MCF 10A (cell line): Measurements from ENCODE around the gene LKAAEAR1. TPM values are rescaled to one million over a fixed set of nuclear protein-coding genes. Genes with fewer than 3 reads are reported as not detected.

Experiments
- BruUV-seq: library from RNA; stranded (reverse); fragments of 400-500 nt; replicated peaks from 2 replicates; lab custom pipeline; 2021; lab: Mats Ljungman, UMichigan
- CTCF ChIA-PET: fragments of 300-600 bp; sonication (Branson Sonifier 250); formaldehyde crosslinking; extraction: SDS; loops from one replicate; lab custom pipeline; 2021; ENCODE audit warnings: antibody characterized with exemption, inconsistent platforms; lab: Yijun Ruan, JAX
- POLR2A ChIA-PET: fragments of 300-600, 350-650 bp; sonication (Branson Sonifier 250); formaldehyde crosslinking; extraction: SDS; loops from one replicate; lab custom pipeline; 2020; ENCODE audit warnings: antibody characterized with exemption, inconsistent platforms; lab: Yijun Ruan, JAX
- DNase-seq: peaks from one replicate; pipeline ENCODE4 v3.0.0-alpha.2; 2018; ENCODE audit not compliant: unreplicated experiment
- H3K27ac Mint-ChIP-seq: one replicate; pipeline ENCODE4 v1.8.0; 2022; ENCODE audit warnings: mild to moderate bottlenecking, low read depth, mixed read lengths; ENCODE audit not compliant: unreplicated experiment
- H3K27me3 Mint-ChIP-seq: one replicate; pipeline ENCODE4 v1.8.0; 2022; ENCODE audit warnings: mixed read lengths; ENCODE audit not compliant: insufficient read depth, unreplicated experiment
- H3K36me3 Mint-ChIP-seq: one replicate; pipeline ENCODE4 v1.8.0; 2022; ENCODE audit warnings: mild to moderate bottlenecking, moderate library complexity, mixed read lengths; ENCODE audit not compliant: insufficient read depth, unreplicated experiment
- H3K4me1 Mint-ChIP-seq: one replicate; pipeline ENCODE4 v1.8.0; 2022; ENCODE audit warnings: mixed read lengths; ENCODE audit not compliant: insufficient read depth, unreplicated experiment
- H3K4me3 Mint-ChIP-seq: one replicate; pipeline ENCODE4 v1.8.0; 2022; ENCODE audit warnings: mild to moderate bottlenecking, moderate library complexity, mixed read lengths; ENCODE audit not compliant: unreplicated experiment
- H3K9me3 Mint-ChIP-seq: one replicate; pipeline ENCODE4 v1.8.0; 2022; ENCODE audit warnings: mixed read lengths; ENCODE audit not compliant: unreplicated experiment
- intact Hi-C: fragments of 100-400 bp; cut with micrococcal nuclease; formaldehyde crosslinking; loops from 2 replicates; pipeline ENCODE4 v1.14.1; 2022
- total RNA-seq: library from RNA; stranded (reverse); gene quantifications from 2 replicates; pipeline ENCODE4 v1.2.3, GENCODE V29; 2022
- TF ChIP-seq, protein P1 (sequence below): fragments of 200-600 bp; IDR thresholded peaks from one replicate; pipeline ENCODE4 v1.8.0; 2022; ENCODE audit warnings: antibody characterized with exemption, mild to moderate bottlenecking; ENCODE audit not compliant: unreplicated experiment

Gene LKAAEAR1
- total RNA-seq, 1 experiment from 2014 or later, result not detected

DNA sequence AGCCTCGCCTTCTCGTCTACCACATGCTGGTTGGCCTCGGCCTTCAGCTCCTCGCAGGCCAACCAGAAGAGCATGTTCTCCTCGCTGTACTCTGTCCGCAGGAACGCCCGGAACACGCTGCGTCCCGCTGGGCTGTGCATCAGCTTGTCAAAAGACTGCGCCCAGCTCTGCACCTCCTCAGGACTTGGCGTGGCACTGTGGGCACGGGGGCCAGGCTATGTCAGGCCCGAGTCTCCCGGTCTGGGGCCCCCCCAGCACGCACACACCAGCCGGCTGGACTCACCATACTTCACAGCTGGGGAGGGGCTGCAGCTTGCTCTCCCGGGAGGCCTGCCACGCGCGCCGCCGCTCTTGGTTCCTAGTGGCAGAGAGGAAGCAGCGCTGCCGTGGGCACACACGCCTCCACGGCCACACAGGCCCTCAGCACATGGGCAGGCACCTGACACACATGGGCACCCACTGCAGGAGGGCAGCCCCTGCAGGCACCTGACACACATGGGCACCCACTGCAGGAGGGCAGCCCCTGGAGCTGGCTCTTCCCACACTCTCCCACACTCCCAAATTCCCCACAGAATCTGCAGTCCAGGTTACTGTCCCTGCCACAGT lies 9.9 kb downstream of the LKAAEAR1 start:
- Mint-ChIP-seq H3K36me3 (no peaks in the 10 kb centered on the region), H3K4me3 (no peak overlapping the region), H3K9me3 (no peaks in the 10 kb centered on the region), H3K27ac (no peak overlapping the region), H3K27me3 (no peaks in the 10 kb centered on the region), H3K4me1 (peaks cover 8% of the 10 kb centered on the region)
- intact Hi-C loops, result no loop called here
- DNase-seq, result no peak
- TF ChIP-seq, protein P1, sequence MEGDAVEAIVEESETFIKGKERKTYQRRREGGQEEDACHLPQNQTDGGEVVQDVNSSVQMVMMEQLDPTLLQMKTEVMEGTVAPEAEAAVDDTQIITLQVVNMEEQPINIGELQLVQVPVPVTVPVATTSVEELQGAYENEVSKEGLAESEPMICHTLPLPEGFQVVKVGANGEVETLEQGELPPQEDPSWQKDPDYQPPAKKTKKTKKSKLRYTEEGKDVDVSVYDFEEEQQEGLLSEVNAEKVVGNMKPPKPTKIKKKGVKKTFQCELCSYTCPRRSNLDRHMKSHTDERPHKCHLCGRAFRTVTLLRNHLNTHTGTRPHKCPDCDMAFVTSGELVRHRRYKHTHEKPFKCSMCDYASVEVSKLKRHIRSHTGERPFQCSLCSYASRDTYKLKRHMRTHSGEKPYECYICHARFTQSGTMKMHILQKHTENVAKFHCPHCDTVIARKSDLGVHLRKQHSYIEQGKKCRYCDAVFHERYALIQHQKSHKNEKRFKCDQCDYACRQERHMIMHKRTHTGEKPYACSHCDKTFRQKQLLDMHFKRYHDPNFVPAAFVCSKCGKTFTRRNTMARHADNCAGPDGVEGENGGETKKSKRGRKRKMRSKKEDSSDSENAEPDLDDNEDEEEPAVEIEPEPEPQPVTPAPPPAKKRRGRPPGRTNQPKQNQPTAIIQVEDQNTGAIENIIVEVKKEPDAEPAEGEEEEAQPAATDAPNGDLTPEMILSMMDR, result no peak
- CTCF ChIA-PET, result interaction anchor here (0.6 to 1.3 kb wide), 7 partner anchors 9 to 119 kb away, joined by 3 to 8 read pairs (median 3); no protein-coding TSS in a partner anchor
- no TSS peak for BruUV-seq
- POLR2A ChIA-PET, result no interaction called here

DNA sequence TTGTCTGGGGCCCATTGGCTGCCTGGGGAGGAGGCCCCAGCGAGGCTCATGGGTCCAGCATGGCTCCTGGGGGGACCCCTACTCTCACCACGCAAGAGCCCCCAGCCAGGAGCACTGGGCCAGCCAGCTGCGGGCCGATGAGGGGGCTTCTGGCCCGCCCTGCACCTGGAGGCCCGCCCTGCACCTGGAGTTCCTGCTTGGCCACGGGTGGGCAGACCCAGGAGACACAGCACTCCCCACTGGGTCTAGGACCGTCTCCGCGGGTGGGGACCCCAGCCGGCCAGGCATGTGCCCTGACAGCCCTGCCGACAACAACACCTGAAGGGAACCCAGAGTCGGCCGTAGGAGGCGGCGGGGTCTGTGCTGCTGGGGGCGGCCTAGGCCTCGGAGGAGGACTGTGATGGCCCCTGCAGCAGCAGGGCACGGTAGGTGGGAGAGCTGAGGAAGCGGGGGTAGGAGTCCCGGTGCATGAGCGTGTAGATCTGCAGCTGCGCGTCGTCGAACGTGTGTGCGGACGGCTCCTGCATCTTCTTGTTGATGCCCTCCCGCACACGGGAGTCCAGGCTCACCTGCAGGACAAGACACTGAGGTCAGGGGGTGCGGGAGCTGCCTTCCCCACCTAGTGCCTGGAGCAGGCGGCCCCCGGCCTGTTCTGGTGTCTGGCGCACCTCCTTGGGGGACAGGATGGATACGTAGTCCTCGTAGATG lies 10.6 kb downstream of the LKAAEAR1 start:
- H3K9me3 Mint-ChIP-seq, result no peaks in the 10 kb centered on the region
- H3K4me3 Mint-ChIP-seq, result no peak overlapping the region
- no peaks in the 10 kb centered on the region for H3K36me3 Mint-ChIP-seq
- TF ChIP-seq, protein P1, result no peak
- no TSS peak for BruUV-seq
- DNase-seq, result no peak
- peaks cover 2% of the 10 kb centered on the region for H3K4me1 Mint-ChIP-seq
- no peak overlapping the region for H3K27ac Mint-ChIP-seq
- POLR2A ChIA-PET, result interaction anchor here (0.7 kb wide), 1 partner anchor 26 kb away, joined by 3 read pairs; no protein-coding TSS in a partner anchor
- CTCF ChIA-PET, result interaction anchor here (0.6 to 1.3 kb wide), 8 partner anchors 10 to 120 kb away, joined by 3 to 8 read pairs (median 3); no protein-coding TSS in a partner anchor
- intact Hi-C loops, result no loop called here
- H3K27me3 Mint-ChIP-seq, result no peaks in the 10 kb centered on the region

DNA sequence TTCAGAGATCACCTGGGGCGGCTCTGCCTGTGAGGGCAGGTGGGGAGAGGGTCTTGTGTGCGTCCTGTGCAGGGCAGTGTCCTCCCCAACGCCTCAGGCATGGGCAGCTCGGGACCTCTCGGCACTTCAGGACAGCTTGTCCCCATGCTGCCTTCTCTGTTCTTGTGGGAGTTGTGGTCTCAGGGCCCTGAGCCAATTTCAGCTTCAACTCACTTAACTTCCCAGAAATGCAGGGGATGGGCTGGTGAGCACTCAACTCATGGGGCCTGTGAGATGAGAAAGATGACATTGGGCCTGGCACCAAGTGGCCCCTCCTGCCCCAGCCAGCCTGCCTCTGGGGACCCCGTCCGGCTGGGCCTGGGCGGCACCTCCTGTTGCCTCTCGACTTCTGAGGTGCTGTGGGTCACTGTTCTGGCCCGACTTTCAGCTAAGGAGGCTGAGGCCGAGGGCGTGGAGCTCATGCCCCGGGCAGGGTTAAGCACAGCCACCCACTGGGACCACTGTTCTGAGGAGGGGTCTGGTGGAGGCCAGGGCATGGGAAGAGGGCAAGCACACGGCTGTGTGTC lies 11.6 kb downstream of the LKAAEAR1 start:
- TF ChIP-seq, protein P1, result no peak
- H3K4me3 Mint-ChIP-seq, result no peak overlapping the region
- no TSS peak for BruUV-seq
- ChIA-PET POLR2A (interaction anchor here (0.7 to 1.9 kb wide), 2 partner anchors 10 to 25 kb away, joined by 3 to 6 read pairs; partner anchors contain the start of gene TCEA2), CTCF (interaction anchor here (0.6 to 5.2 kb wide), 5 partner anchors 11 to 48 kb away, joined by 3 to 37 read pairs (median 3); partner anchors contain the start of gene LKAAEAR1)
- H3K9me3 Mint-ChIP-seq, result no peaks in the 10 kb centered on the region
- no peaks in the 10 kb centered on the region for H3K27me3 Mint-ChIP-seq
- H3K4me1 Mint-ChIP-seq, result no peaks in the 10 kb centered on the region
- no peak for DNase-seq
- intact Hi-C loops, result no loop called here
- H3K36me3 Mint-ChIP-seq, result no peaks in the 10 kb centered on the region
- H3K27ac Mint-ChIP-seq, result no peak overlapping the region
